Stimulated activated CD8-positive, alpha-beta memory T cell treated with anti-CD3 and anti-CD28 coated beads, Interleukin-15, amount 100 ng/mL, for 48 hours (primary cell): ENCODE data around the gene CLK4.

ENCODE experiments used
- DNase-seq, 2 donors: peaks; one replicate each; pipeline ENCODE4 v3.0.0-alpha.2; 2020; ENCODE audit warnings: low read depth in 2 of 2

Gene CLK4

GRCh38 chr5:178554311-178554710 lies 72.5 kb downstream of the CLK4 start:
- DNase-seq, result no peak

GRCh38 chr5:178553517-178553916 lies 73.3 kb downstream of the CLK4 start:
- no peak for DNase-seq
